Femur (tissue), 1 donor: Measurements from ENCODE around the gene HSPA12A.

Source experiments
- DNase-seq: peaks from one replicate; pipeline ENCODE4 v3.0.0-alpha.2; 2017

HSPA12A gene

DNA sequence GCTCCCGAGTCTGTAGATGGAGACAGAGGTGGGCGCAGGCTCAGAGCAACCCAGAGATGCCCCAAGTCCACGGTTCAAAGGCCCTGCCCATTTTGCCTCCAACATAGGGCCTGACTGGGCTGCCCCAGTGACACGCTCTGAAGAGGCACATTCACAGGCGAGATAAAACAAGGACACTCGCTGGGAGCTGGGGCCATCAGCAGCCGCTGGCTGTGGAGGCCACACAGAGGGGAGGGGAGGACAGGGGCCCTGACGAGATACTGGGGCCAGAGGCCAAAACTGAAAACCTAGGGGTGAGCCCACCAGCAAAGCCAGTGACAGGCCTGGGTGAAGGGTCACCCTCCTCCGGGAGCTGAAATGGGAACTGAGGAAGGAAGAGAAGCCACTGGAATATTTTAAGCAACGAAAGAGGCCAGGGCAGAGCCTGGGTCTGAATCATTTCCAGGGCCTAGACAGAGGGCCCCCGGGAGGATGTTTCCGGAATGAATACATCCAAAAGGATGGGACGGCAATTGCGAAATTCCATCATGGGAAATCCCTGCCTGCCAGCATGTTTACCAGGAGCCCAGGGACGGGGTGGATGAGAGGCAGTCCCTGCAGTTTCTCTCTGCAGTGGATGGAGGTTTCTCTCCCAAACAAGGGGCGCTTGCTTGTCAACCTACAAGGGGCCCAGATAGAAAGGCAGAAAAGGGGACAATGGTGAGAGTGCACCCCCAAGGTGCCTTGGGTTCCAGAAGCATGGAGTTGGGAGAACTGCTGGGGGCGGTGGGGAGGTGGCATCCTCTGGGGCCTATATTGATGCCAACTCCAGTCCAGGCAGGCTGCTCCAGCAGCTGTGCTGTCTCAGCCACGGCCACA, 29.0 kb upstream of the HSPA12A start:
- DNase-seq = peak; percentile 40

DNA sequence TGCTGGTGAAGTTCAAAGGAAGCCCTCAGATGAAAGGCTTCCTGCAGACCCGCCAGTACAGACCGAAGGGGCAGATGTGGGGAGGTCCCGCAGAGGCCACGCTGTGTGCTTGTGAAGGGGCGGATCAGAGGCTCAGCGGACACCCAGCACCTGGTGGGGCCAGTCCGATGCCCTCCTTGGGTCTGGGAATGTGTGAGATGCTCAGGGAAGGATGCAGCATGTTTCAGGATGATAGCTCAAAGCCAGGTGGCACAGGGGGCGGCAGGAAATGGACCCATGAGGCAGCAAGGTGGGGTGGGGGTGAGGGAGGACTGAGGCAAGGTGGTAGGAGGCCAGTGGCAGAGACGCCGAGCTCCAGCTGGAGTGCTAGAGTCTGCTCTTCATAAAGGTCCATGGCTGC, 27.9 kb upstream of the HSPA12A start:
- DNase-seq = no peak

DNA sequence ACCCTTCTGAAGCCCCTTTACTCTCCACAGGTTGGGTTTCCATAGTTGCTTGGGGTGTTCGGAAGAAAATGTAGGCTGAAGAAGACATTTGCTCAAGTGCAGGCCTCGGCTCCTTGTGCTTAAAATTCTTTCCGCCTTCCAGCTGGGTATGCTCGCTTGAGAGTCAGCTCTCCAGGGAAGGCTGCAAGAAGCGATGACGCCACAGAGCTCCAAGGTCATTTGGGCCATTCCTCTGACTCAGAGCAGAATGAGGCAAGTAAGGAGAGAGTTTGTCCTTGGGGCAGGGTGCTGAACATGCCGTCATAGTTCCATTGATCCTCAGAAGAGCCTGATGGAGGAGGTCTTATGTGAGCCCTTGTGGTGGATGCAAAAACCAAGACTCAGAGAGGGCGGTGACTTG, 27.4 kb upstream of the HSPA12A start:
- DNase-seq = no peak

DNA sequence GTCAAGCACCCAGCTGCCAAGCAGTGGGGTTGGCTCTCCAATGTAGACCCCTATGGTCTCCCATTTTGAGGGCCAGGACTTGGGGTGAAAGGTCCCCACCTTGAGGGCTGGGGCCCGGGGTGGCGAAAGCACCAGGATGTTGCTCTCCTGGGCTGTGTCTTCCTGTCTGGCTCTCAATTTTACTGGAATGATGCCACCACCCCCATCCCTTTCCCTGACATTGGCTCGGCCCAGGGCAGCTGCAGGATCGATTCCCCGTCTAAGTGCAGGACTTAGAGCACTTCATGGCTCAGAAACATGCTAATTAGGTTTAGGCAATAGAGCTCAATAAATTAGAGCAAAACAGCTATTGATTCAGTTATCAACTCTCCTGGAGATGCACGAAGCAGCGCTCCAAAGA, 27.0 kb upstream of the HSPA12A start:
- no peak for DNase-seq

DNA sequence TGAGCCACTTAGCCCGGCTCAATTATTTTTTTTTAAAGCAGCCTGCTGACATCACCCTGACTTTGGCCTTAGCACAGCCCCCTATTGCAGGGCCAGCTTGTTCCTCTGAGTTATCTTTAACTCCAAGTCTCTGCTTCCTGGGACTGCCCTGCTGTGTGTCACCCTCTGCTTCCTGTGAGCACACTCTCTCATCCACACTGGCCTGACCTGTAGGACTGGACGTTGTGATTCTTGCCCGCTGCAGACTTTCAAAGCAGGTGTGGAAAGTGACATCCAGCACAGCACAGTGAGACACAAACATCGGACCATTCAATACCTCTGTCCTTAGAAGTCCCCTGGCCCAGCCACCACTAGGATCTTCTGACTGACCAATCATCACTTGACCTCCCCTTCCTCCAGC, 26.4 kb upstream of the HSPA12A start:
- DNase-seq = no peak

DNA sequence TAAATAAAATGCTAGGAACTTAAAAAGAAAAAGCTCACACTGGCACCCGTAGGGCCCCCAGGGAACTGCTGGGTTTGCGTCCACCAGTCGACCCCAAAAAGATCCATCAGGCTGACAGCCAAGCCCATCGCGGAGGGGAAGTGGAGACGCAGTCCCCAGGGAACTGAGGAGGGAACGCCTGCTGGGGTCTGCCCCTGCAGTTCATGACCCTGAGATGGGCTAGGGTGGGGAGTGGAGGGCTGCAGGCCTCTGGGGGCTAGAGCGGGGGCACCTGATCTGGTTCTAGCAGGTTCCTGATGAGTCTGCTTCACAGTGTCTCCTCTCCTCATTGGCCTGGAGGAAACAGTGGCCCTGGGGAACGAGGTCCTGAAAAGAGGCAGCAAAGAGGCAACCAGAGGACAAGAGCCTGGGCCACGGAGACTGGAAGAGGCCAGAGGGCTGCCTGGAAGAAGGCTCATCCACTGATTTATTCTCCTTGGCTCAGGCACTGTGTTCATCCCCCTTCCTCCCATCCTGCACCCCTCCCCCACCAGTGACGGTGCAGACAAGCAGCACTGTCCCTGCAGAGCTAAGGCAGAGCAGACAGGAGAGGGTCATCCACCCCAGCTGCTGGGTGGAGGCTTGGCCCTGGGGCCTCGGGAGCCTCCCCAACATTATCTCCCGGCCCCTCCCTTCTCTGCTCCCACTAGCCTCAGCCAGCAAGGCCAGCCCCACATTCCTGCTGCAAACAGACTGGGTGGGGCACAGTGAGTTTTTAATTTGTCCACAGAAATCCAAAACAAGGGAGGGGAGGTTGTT, 24.7 kb upstream of the HSPA12A start:
- DNase-seq = peak; percentile 31

DNA sequence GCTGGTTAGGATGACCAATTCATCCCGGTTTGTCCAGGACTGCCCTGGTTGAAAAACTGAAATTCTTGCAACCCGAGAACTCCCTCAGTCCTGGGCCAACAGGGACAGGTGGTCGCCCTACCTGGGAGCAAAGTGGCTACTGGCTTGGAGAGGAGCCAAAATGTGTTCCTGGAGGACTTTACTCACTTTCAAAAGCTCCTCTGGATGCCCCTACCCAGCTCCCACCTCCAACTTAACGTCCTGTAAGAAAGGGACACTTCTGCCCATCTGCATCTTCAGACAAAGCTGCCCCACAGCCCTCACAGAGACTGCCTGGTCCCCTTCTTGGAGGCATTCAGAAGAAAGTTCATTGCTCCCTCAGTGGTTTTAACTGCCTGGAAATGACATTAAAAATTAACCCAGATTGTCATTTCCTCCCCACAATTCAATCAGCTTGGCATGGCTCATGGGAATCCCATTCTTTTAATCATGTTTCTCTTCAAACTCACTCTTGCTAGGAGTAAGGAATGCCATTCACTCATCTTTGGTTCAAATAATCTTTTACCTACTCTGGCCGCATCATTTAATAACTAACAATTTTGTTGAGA, 24.0 kb upstream of the HSPA12A start:
- no peak for DNase-seq

DNA sequence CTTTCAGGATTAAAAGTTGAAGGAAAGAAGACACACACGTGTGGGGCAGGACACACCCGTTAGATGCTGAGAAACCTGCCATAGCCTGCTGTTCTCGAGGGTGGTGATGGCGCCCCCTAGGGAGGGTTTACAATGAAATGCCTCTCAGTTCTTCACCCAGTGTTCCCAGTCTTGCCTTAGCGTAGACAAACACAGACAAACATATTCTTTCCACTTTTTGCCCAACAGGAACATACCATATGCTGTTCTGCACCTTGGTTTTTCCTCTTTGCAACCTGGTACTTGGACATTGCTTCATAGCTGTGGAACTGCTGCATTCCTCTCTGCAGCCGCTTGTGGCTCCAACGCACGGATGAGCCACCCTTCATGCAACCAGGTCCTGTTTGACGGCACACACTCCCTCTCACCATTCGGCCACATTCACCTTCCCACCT, 23.3 kb upstream of the HSPA12A start:
- no peak for DNase-seq

DNA sequence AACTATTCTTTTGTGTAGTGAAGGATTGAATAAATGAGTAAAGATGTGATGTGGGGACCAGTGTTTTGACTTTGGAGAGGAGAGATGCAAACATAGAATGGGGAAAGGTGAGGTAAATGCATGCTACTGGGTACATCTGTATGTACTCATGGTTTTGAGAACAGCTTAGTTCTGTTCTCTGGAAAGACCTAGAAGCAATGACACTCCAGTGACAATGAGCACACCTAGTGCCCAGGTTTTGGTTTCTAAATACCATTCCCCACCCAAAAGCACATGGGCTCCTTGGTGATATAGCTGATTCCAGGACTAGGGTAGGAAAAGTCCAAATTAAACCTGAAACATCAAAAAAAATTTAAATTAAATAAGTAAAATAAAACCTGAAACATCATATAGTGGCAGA, 22.6 kb upstream of the HSPA12A start:
- DNase-seq = no peak

DNA sequence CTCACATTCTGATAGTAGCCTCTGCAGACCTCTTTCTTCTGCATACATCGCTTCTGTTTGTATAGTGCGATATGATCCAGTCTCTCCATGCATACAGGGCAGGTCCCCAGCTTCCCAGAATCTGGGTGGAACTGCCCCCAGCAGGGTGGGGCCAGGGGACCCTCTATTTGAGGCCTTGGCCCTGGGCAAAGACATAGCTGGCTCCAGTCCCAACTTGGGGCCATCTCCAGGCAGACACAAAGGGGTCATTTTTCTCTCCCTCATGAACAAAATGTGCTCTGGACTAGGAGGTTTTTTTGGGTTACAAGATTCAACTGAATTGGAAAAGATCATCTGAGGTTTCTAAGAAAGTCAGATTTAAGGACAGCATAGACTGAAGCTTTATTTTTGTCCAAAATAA, 21.1 kb upstream of the HSPA12A start:
- no peak for DNase-seq

DNA sequence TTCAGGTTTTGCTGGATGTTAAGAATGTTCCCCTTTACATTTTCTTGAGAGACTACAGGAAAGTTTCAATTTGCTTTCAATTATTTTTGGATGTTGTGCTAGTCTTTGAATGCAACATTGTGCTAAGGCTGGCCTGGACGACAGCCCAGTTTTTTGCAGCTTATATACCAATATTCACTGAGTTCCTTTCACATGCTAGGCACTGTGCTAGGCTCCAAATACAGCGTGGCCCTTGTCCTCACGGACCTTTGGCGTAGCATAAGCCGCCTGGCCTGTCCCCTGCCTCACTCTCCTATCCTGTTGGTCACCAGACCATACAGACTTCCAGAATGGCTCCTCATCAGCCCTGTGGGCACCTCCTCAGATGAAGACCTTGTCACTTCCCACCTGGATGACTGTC, 19.5 kb upstream of the HSPA12A start:
- DNase-seq = no peak

DNA sequence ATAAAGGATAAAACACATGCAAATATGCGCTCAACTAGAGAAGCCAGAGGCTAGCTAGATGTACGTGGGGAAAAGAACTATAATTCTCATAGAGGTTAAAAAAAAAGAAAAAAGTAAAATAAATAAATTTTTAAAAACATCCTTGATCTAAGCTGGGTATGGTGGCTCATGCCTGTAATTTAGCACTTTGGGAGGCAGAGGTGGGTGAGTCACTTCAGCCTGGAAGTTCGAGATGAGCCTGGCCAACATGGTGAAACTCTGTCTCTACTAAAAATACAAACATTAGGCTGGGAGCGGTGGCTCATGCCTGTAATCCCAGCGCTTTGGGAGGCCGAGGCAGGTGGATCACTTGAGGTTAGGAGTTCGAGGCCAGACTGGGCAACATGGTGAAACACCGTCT, 18.6 kb upstream of the HSPA12A start:
- no peak for DNase-seq

DNA sequence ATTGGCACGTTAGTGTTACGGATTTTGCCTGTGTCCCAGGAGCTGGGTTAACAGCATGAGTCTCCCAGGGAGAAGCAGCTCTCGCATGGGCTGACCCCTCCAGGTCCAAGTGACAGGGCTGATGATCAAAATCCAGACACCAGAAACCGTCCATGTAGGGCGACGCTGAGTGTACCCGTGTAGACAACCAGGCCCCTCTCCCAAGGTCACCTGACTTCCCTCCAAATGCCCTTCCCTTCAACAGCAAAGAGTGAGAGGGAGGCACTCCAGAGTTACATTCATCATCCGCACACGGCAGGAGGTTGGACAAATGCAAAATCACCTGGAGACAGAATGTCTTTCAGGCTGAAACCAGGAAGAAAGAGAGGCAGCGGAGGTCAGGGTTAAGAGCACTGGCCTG, 14.9 kb upstream of the HSPA12A start:
- no peak for DNase-seq

DNA sequence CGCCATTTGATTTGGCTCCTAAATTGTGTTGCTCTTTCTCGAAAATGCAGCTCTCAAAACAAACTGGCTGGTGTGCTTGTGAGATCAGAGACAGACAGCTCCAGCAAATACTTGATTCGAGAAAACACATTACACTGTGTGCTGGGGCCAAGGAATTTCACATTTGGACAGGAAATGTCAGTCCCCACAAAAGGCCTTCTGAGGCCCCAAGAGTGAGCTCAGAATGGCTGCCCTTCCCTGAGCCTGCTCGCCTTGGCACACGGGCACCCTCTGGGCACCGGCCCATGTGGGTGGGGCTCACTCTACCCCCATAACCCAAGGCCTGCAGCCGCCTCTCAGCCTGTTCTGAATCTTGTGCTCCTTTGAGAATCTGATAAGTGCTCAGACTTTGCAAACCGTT, 13.9 kb upstream of the HSPA12A start:
- peak; percentile 72 for DNase-seq

DNA sequence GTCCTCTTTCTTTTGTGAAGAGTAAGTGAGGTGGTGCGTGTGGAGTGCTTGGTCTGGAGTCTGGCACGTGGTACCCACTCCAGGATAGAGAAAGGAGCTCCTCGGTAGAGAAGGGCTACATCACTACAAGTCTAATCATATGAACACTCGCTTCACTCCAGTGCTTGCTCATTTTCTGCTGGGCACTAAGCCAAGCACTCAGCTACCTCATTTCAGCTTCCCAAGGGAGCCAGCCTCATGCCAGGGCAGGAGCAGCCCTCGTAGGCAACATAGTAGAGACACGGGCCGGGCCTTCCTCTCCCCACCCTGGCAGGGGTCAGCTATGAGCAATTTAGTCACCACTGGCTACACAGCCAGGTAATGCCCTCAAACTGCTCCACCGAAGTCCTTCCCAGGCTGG, 11.4 kb upstream of the HSPA12A start:
- DNase-seq = no peak

DNA sequence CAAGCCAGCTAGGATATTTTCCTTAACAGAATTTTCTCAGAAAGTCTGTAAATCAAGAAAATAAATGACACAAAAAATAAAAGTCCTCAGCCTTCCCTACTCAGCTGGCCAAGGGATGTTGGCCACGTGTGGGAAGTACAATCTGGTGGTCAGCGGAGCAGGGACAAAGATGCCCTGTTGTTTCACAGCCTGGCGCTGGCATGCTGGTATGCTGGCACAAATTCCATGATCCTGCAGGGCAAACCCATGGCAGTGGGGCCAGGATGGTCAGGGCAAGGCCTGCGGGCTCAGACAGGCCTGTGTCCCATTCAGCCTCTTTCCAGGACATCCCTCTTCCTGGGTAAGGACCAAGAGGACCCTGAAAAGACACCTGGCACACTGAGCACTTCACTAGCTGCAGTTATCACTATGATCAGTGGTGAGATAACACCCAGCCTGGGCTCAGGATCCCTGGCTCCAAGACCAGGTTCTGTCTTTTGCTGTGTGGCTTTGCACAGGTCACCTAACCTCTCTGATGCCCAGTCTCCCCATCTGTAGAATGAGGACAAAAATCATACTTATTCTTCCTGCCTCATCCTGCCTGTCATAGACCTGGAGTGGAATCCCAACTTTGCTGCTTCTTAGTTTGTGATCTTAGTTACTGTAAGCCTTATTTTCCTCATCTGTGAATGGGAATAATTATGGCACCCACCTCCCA, 10.8 kb upstream of the HSPA12A start:
- DNase-seq = no peak

DNA sequence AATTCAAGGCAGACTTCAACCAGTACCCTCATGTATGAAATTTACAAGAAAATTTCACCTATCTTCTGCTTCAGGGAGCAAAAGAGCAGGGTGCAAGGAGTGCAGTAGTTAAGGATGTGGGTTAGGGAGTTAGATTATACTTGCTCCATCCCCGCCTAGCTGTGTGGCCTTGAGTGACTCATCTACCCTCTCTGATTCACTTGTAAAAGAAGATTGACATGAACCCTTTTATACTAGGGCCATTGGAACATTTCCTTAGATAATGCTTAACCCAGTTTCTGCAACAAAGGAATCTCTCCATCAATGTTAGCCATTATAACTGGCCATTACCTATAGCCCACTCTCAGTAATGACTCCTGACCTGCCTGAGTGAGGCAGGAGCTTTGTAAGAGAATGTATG, 10.2 kb upstream of the HSPA12A start:
- no peak for DNase-seq

DNA sequence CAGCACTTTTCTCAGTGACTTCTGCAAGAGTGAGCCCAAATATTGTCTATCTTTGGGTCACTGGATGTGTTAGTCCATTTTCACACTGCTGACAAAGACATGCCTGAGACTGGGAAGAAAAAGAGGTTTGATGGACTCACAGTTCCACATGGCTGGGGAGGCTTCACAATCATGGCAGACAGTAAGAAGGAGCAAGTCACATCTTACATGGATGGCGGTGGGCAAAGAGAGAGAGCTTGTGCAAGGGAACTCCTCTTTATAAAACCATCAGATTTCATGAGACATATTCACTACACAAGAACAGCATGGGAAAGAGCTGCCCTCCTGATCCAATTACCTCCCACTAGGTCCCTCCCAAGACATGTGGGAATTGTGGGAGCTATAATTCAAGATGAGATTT, 6.1 kb upstream of the HSPA12A start:
- DNase-seq = no peak

DNA sequence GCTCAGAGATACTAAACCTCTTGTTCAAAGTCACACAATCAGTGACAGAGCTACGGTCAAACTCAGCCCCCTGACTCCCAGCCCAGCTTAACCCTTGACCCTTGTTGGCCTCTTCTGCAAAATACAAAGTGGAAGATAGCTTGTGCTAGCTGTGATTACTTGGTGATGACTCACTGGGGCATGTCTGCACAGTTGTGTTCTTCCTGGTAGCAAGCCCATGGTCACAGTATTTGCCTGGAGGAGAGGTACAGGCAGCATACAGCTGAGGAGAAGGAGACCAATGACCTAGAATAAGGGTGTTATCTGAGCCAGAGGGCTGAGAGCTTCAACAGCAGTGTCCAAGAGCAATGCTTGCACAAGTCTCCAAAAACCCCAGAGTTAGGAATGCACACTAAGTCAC, 5.7 kb upstream of the HSPA12A start:
- DNase-seq = no peak

DNA sequence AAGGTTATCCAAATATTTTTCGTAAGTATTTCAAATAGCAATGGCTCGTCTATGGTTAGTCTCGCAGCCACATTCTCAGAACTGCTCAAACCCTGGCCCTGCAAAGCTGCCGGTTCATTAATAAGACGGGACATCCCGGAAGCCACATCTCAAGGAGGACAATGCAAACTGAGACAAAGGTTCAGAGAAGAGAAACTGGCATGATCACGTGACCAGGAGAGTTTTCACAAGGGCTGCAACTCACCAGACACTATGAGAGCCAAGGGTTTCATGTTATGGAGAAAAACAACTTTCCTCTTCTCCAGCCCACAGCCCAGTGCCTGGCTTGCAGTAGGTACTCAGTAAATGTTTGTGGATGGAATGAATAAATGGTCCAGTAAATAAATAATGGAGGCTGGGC, 5.0 kb upstream of the HSPA12A start:
- no peak for DNase-seq

DNA sequence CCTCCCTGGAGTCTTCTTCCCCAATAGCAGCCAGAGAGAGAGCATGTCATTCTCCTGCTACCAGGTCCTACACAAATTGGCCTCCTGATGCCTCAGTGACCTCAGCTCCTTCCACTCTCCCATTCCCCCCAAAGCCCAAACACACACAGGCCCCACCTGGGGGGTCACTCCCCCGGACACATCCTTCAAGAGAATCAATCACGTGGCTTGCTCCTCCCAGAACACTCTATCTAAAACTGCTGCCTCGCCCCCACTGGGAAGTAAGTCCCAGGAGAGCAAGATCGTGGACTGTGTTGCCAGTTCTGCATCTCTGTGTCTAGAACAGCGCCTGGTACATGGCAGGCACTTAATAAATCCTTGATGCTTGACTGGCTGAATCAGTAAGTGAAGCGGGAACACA, 2.5 kb upstream of the HSPA12A start:
- DNase-seq = no peak

DNA sequence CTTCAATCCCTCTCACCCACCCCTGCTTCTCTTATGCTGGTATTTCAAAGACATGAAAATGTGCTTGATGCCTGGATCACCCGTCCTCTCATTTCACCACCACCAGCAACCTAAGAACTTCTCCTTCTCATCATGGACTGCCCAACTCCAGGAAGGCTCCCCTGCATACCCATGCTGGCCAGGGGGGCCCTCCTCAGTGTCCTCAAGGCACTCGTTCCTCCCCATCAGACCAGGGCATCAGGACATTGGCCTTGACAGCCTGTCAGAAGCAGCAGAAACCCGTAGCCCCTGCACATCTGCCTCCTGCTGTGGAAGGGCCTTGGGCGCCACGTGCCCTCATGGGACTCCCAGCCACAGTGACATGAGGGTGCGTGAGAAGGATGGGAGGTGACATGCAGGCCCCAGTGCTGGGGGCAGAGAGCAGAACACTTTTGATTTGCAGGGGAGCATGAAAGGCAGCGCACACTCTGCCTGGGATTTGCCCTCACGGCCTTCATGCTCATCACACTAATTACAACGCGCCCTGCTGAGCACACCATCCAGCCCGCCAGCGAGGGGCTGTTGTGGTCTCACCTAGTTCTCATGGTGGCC, 1.9 kb upstream of the HSPA12A start:
- DNase-seq = no peak
